Bronchial epithelial cell (primary cell): ENCODE data around the gene ZNF516. TPM values are rescaled to one million over a fixed set of nuclear protein-coding genes. Genes with fewer than 3 reads are reported as not detected.

Experiments
- DNase-seq: peaks from one replicate; pipeline ENCODE4 v3.0.0-alpha.2; 2010; ENCODE audit warnings: low read depth
- FAIRE-seq: peaks from 2 replicates; lab custom pipeline; 2011; peaks lifted over from hg19 to GRCh38; lab: Jason Lieb, UNC
- H3K27me3 ChIP-seq: 2 replicates; pipeline ENCODE4 v1.5.1; 2011; ENCODE audit warnings: low read length; ENCODE audit not compliant: control insufficient read depth, insufficient read depth
- H3K36me3 ChIP-seq: 2 replicates; pipeline ENCODE4 v1.5.1; 2011; ENCODE audit warnings: low read length; ENCODE audit not compliant: control insufficient read depth, insufficient read depth
- H3K4me3 ChIP-seq: 2 replicates; pipeline ENCODE4 v1.5.1; 2011; ENCODE audit warnings: mild to moderate bottlenecking, low read depth, low read length, control low read depth
- total RNA-seq: library from RNA; depleted of rRNA; stranded (reverse); fragments of >200 nt; gene quantifications from 2 replicates; pipeline ENCODE4 v1.2.1, GENCODE V29; 2014
- TF ChIP-seq, protein P1 (sequence below): IDR thresholded peaks from 2 replicates; pipeline ENCODE4 v1.5.1; 2011; ENCODE audit warnings: mild to moderate bottlenecking, moderate library complexity, low read length, control low read depth, inconsistent platforms; ENCODE audit not compliant: insufficient read depth, severe bottlenecking

Gene ZNF516
- total RNA-seq, 1 donor from 2014 or later, result 16.6 TPM

GRCh38 chr18:76386071-76386470 lies 109.0 kb downstream of the ZNF516 start:
- Histone ChIP-seq H3K27me3 (no peaks in the 10 kb centered on the region), H3K36me3 (no peaks in the 10 kb centered on the region), H3K4me3 (no peak overlapping the region)
- TF ChIP-seq, protein P1, sequence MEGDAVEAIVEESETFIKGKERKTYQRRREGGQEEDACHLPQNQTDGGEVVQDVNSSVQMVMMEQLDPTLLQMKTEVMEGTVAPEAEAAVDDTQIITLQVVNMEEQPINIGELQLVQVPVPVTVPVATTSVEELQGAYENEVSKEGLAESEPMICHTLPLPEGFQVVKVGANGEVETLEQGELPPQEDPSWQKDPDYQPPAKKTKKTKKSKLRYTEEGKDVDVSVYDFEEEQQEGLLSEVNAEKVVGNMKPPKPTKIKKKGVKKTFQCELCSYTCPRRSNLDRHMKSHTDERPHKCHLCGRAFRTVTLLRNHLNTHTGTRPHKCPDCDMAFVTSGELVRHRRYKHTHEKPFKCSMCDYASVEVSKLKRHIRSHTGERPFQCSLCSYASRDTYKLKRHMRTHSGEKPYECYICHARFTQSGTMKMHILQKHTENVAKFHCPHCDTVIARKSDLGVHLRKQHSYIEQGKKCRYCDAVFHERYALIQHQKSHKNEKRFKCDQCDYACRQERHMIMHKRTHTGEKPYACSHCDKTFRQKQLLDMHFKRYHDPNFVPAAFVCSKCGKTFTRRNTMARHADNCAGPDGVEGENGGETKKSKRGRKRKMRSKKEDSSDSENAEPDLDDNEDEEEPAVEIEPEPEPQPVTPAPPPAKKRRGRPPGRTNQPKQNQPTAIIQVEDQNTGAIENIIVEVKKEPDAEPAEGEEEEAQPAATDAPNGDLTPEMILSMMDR, result no peak
- DNase-seq (no peak), FAIRE-seq (no peak)

GRCh38 chr18:76385681-76385975 lies 109.4 kb downstream of the ZNF516 start:
- TF ChIP-seq, protein P1, result no peak
- no peaks in the 10 kb centered on the region for H3K36me3 ChIP-seq
- FAIRE-seq (no peak), DNase-seq (no peak)
- no peaks in the 10 kb centered on the region for H3K27me3 ChIP-seq
- H3K4me3 ChIP-seq, result no peak overlapping the region

DNA sequence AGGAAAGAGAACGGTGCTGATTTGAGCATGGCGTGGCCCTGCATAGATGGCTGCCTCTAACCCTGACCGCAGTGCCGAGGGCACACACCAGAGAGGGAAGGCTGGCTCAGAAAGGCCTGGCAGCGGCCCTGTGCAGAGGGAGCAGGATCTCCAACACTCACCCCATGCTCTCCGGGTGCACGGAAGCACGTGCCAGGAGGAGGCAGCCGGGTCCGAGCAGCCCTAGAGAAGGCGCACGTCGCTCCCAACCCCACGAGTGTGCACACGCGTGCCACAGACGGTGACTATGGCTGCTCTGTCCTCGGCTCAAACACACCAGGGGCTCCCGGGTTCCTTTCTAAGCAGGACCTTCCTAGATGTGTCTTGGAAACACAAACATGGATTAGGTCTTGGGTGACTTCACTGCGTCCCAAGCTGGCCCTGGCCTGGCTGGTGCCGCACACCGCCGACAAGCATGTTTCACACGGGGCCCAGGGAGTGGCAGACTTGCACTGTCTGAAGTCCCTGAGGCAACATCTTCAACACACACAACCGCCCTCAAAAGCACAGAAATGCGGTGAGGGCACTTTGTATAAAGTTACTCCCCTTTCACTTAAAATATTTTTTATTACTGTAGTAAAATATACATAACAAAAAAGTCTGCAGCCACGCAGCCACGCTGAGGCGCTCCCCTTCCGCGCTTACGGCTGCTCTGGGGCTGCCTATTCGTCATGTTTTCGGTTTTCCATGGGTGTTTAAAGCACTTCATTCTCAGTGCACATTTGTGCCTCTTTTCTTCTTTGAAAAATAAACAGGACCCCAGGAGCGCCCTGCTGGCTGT lies 110.0 kb downstream of the ZNF516 start:
- FAIRE-seq (no peak), DNase-seq (no peak)
- TF ChIP-seq, protein P1, result no peak

GRCh38 chr18:76384114-76384790 lies 110.8 kb downstream of the ZNF516 start:
- TF ChIP-seq, protein P1, result no peak
- FAIRE-seq, result no peak
- Histone ChIP-seq H3K27me3 (no peaks in the 10 kb centered on the region), H3K4me3 (no peak overlapping the region), H3K36me3 (peaks cover 3% of the 10 kb centered on the region)
- DNase-seq, result no peak

More for the DNA sequence above, 110.0 kb downstream of the ZNF516 start:
- no peaks in the 10 kb centered on the region for H3K36me3 ChIP-seq
- no peaks in the 10 kb centered on the region for H3K27me3 ChIP-seq
- no peak overlapping the region for H3K4me3 ChIP-seq

DNA sequence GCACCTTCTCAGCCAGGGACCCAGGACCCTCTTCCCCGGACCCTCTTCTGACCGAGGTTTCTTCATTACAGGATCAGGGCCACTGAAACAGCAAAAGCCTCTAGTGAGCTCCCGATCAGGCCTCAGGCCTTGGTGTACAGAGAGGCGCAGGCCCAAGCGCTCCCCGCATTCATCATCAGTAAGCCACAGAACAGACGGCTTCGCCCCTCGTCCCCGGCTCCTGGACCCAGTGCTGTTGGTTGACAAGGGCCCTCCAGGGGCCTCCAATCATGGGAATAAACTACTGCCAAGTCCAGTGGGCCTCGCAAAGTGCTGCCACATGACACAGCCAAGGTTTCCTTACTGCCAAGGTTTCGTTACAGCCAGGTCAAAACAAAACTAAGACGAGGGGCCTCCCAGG lies 111.4 kb downstream of the ZNF516 start:
- TF ChIP-seq, protein P1, result no peak
- H3K4me3 ChIP-seq, result no peak overlapping the region
- FAIRE-seq (no peak), DNase-seq (no peak)
- H3K36me3 ChIP-seq, result peaks cover 3% of the 10 kb centered on the region
- H3K27me3 ChIP-seq, result no peaks in the 10 kb centered on the region
